Fibroblast of pulmonary artery (primary cell): ENCODE results near the gene ZNF358.
"Not testable (repeated sequence)": the region's sequence is repeated elsewhere in the genome, so short reads cannot be mapped to it uniquely, and the experiment has no call there.

Experiments
- DNase-seq: peaks from one replicate; pipeline ENCODE4 v3.0.0-alpha.2; 2010; ENCODE audit warnings: low read depth
- H3K4me3 ChIP-seq: replicated peaks from 2 replicates; pipeline ENCODE4 v1.5.1; 2011; ENCODE audit warnings: low read depth, mild to moderate bottlenecking, control low read depth, low read length, moderate library complexity
- CTCF ChIP-seq: IDR thresholded peaks from 2 replicates; pipeline ENCODE4 v1.5.1; 2011; ENCODE audit warnings: mild to moderate bottlenecking, control low read depth, low read length, inconsistent platforms; ENCODE audit errors: missing control alignments

ZNF358 gene

GRCh38 chr19:7535998-7536695 lies 20.2 kb downstream of the ZNF358 start:
- no peak for DNase-seq

DNA sequence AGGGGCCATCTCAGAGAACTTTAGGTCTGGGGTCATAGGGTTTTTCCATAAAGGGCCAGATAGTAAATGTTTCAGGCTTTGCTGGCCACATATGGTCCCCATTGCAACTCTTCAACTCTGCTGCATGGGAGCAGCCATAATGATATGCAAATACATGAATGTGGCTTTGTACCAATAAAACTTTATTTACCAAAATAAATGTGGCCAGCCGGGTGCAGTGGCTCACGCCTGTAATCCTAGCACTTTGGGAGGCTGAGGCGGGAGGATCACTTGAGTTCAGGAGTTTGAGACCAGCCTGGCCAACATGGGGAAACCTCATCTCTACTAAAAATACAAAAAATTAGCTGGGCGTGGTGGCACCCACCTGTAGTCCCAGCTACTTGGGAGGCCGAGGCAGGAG lies 23.1 kb downstream of the ZNF358 start:
- H3K4me3 ChIP-seq, DNase-seq: not testable (repeated sequence)

More at GRCh38 chr19:7535998-7536695, 20.2 kb downstream of the ZNF358 start:
- TF ChIP-seq CTCF: no peak
- H3K4me3 ChIP-seq: peak overlapping the region; percentile 93

DNA sequence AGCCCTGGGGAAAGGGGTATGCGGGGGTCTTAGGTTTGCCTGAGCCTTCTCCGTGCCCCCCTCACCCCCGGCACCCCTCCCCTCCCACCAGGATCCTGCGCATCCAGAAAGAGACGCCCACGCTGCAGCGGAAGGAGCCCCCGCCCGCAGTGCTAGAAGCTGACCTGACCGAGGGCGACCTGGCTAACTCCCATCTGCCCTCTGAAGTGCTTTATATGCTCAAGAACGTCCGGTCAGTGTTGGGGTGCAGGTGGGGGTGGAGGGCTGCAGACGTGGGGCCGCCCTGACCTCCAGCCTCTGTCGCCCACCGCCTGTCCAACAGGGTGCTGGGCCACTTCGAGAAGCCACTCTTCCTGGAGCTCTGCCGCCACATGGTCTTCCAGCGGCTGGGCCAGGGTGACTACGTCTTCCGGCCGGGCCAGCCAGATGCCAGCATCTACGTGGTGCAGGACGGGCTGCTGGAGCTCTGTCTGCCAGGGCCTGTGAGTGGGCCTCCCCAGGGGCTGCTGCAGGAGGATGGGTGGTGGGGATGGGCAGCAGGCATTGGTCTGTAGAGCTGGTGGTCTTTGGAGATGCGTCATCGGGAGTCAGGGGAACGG lies 24.0 kb downstream of the ZNF358 start:
- no peak overlapping the region for H3K4me3 ChIP-seq
- TF ChIP-seq CTCF: no peak
- DNase-seq: no peak

- peak; percentile 40 for DNase-seq
- TF ChIP-seq CTCF: no peak
- no peak overlapping the region for H3K4me3 ChIP-seq
Observed at GRCh38 chr19:7540761-7541474, 25.0 kb downstream of the ZNF358 start.

DNA sequence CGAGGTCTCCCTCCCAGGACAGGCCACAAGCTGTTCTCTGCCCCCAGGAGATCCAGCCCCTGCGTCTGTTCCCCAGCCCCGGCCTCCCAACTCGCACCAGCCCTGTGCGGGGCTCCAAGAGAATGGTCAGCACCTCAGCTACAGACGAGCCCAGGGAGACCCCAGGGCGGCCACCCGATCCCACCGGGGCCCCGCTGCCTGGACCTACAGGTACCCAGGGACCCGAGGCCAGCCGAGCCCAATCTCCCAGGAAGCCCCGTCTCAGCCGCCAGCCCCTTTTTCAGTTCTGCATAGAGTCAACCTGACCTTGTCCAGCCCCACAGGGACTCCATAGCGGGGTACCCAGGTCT lies 25.5 kb downstream of the ZNF358 start:
- no peak for TF ChIP-seq CTCF
- DNase-seq: no peak
- H3K4me3 ChIP-seq: no peak overlapping the region

DNA sequence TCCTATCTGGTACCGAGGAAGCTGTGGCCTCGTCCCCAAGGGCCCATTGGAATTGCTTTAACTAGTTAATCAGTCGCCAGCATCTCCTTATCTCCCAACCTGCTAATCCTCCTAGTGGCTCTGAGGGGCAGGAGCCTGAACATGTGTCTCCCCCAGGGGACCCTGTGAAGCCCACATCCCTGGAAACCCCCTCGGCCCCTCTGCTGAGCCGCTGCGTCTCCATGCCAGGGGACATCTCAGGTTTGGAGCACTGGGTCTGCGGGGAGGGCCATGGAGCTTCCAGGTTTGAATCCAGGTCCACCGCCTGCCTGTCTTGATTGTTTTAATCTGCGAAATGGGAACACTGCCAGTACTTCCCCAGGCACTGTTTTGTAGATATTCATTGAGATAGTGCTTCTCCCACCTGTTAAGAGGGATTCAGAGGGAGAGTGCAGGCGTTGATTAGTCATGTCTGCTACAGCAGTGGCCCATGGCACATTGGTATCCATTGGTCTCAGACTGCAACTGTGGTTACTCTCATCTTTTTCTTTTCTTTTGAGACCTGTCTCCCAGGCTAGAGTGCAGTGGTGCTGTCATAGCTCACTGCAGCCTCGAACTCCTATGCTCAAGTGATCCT lies 26.0 kb downstream of the ZNF358 start:
- no peak for TF ChIP-seq CTCF

More for the DNA sequence above, 26.0 kb downstream of the ZNF358 start:
- H3K4me3 ChIP-seq: no peak overlapping the region
- no peak for DNase-seq
